ENCODE data around the gene MSLN.

DNA sequence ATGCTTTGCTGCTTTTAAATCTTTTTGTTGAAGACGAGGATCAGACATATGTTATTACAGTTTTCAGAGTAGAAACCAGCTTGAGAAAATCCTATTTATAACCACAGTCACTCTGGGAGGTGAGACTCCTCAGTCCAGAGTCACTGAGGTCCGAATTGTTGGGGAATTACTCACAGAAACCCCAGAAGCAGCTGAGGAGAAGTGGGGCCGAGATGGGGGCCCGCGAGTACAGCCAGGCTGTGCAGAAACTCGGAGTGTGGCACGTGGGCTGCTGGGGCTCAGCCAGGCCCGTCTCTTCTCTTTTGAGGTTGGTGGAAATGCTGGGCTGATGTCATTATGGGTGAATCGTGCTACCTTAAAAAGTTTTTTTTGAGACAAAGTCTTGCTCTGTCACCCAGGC, 54.4 kb downstream of the MSLN start:
- no peak for TF ChIP-seq CTCF (IDR thresholded peaks at IDR 0.05)
- no peak for TF ChIP-seq POLR2A (IDR thresholded peaks at IDR 0.05)
